Uterus (tissue), 4 donors: ENCODE measurements around the gene RABGAP1L. TPM values are rescaled to one million over a fixed set of nuclear protein-coding genes. Genes with fewer than 3 reads are reported as not detected.
"Not testable (repeated sequence)": the region's sequence is repeated elsewhere in the genome, so short reads cannot be mapped to it uniquely, and the experiment has no call there.

Source experiments
- DNase-seq, 2 donors: peaks; one replicate each; pipeline ENCODE4 v3.0.0-alpha.2; 2019 to 2020
- H3K27ac ChIP-seq, 2 donors: fragments of 200-600 bp; sonication (generic); 1 replicate in 1 of 2; 2 replicates in 1 of 2; pipeline ENCODE4 v1.5.1; 2016 to 2018
- H3K27me3 ChIP-seq, 2 donors: fragments of 200-600 bp; sonication (generic); one replicate each; pipeline ENCODE4 v1.5.1; 2018 to 2019; ENCODE audit warnings: control low read depth in 1 of 2
- H3K36me3 ChIP-seq, 2 donors: fragments of 200-600 bp; sonication (generic); one replicate each; pipeline ENCODE4 v1.5.1; 2019; ENCODE audit warnings: control low read depth in 1 of 2
- H3K4me1 ChIP-seq, 2 donors: fragments of 200-600 bp; sonication (generic); one replicate each; pipeline ENCODE4 v1.5.1; 2018 to 2019; ENCODE audit warnings: control low read depth in 1 of 2
- H3K4me3 ChIP-seq, 2 donors: fragments of 200-600 bp; sonication (generic); 1 replicate in 1 of 2; 2 replicates in 1 of 2; pipeline ENCODE4 v1.5.1; 2018 to 2019; ENCODE audit warnings: mild to moderate bottlenecking in 1 of 2
- H3K9me3 ChIP-seq, 2 donors: fragments of 200-600 bp; sonication (generic); one replicate each; pipeline ENCODE4 v1.5.1; 2019; ENCODE audit warnings: control low read depth in 1 of 2
- CTCF ChIP-seq, 4 experiments: fragments of 200-600 bp in 2 of 4; fragments of 450-650 bp in 2 of 4; sonication (generic) in 2 of 4; IDR thresholded peaks; one replicate each; pipeline ENCODE4 v1.5.1; 2016 to 2019; ENCODE audit warnings: antibody characterized with exemption in 4 of 4, mild to moderate bottlenecking in 2 of 4, moderate library complexity in 1 of 4
- POLR2A ChIP-seq, 2 donors: fragments of 450-650 bp; IDR thresholded peaks; one replicate each; pipeline ENCODE4 v1.6.1; 2016; ENCODE audit warnings: antibody characterized with exemption in 2 of 2, mild to moderate bottlenecking in 1 of 2, moderate library complexity in 1 of 2
- intact Hi-C: fragments of 100-400 bp; cut with DNase I; formaldehyde crosslinking; loops from one replicate; pipeline ENCODE4 v1.15.1; 2023; ENCODE audit warnings: low total_unique reads
- total RNA-seq, 4 donors: library from RNA; depleted of rRNA in 3 of 4; stranded (reverse); fragments of >200 nt in 3 of 4; gene quantifications; one replicate each; pipeline versions ENCODE4 v1.1.0 to v1.2.4, GENCODE V29; 2014 to 2023
- donor health status: DM: yes; HTN: yes; CAD: no.

RABGAP1L gene
- total RNA-seq, 4 donors from 2014 or later = 19.1 to 93.7 (median 35.1) TPM

DNA sequence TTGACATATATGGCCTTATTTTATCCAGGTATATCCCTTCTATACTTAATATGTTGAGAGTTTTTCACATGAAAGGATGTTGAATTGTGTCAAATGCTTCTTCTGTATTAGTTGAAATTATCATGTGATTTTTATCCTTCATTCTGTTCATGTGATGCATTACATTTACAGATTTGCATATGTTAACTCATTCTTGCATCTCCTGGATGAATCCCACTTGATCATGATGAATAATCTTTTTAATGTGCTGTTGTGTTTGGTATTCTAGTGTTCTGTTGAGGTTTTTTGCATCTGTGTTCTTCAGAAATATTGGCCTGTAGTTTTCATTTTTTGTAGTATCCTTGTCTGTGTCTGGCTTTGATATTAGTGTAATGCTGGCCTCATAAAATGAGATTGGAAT lies 150.2 kb downstream of the RABGAP1L start:
- DNase-seq = no peak
- Histone ChIP-seq H3K4me3 (no peak overlapping the region), H3K27ac (no peak overlapping the region), H3K27me3 (no peaks in the 10 kb centered on the region), H3K4me1 (no peaks in the 10 kb centered on the region), H3K9me3 (peaks cover 0 to 8% of the 10 kb centered on the region in 2 donors), H3K36me3 (no peaks in the 10 kb centered on the region)
- intact Hi-C loops = no loop called here
- TF ChIP-seq POLR2A (IDR thresholded peaks at IDR 0.05) (no peak), CTCF (IDR thresholded peaks at IDR 0.05) (no peak)

GRCh38 chr1:174314433-174314832 lies 155.1 kb downstream of the RABGAP1L start:
- peaks cover 0 to 2% of the 10 kb centered on the region in 2 donors for H3K36me3 ChIP-seq
- H3K4me1 ChIP-seq = no peaks in the 10 kb centered on the region
- H3K4me3 ChIP-seq = no peak overlapping the region
- TF ChIP-seq POLR2A (IDR thresholded peaks at IDR 0.05) (no peak), CTCF (IDR thresholded peaks at IDR 0.05) (no peak)
- no peak overlapping the region for H3K27ac ChIP-seq
- DNase-seq = no peak
- peaks cover 0 to 23% of the 10 kb centered on the region in 2 donors for H3K9me3 ChIP-seq
- no peaks in the 10 kb centered on the region for H3K27me3 ChIP-seq
- intact Hi-C loops = no loop called here

- H3K4me1 ChIP-seq = no peaks in the 10 kb centered on the region
- peaks cover 0 to 23% of the 10 kb centered on the region in 2 donors for H3K9me3 ChIP-seq
- intact Hi-C loops = no loop called here
- DNase-seq = no peak
- no peak overlapping the region for H3K4me3 ChIP-seq
- H3K27me3 ChIP-seq = no peaks in the 10 kb centered on the region
- H3K36me3 ChIP-seq = peaks cover 0 to 2% of the 10 kb centered on the region in 2 donors
- no peak overlapping the region for H3K27ac ChIP-seq
- TF ChIP-seq CTCF (IDR thresholded peaks at IDR 0.05) (no peak), POLR2A (IDR thresholded peaks at IDR 0.05) (no peak)
Measured at GRCh38 chr1:174315239-174315638, 155.9 kb downstream of the RABGAP1L start.

GRCh38 chr1:174320897-174321296 lies 161.6 kb downstream of the RABGAP1L start:
- H3K4me3 ChIP-seq, H3K27me3 ChIP-seq, H3K36me3 ChIP-seq, intact Hi-C loops, H3K9me3 ChIP-seq, H3K27ac ChIP-seq, DNase-seq, H3K4me1 ChIP-seq: not testable (repeated sequence)

DNA sequence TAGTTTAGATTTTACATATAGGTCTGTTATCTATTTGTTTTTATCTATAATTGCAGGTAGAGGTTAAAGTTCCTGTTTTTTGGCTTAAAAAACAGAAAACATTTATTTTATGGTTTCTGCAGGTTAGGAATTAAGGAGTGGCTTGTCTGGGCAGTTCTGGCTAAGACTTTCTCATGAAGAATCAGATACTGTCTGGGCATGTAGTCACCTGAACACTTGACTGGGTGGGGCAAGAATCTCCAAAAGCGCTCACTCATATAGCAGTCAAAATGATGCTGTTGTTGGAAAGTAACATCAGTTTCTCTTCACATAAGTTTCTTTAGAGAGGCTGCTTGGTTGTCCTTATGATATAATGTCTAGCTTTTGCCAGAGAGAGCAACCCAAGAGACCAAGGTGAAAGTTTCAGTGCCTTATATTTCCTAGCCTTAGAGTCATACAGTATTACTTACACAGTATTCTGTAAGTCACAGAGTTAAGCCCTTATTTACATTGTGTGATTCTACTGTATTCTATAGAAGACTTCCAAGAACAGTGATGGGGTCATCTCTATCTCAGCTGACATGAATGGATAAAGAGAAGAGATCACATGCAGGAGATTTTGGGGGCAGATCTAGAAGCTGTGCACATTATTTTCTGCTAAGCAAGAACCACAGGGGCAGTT lies 163.0 kb downstream of the RABGAP1L start:
- Histone ChIP-seq H3K27me3 (no peaks in the 10 kb centered on the region), H3K36me3 (no peaks in the 10 kb centered on the region), H3K4me1 (no peaks in the 10 kb centered on the region), H3K27ac (no peak overlapping the region), H3K9me3 (peaks cover 0 to 3% of the 10 kb centered on the region in 2 donors), H3K4me3 (no peak overlapping the region)
- intact Hi-C loops = no loop called here
- TF ChIP-seq POLR2A (IDR thresholded peaks at IDR 0.05) (no peak), CTCF (IDR thresholded peaks at IDR 0.05) (no peak)
- no peak for DNase-seq

GRCh38 chr1:174324493-174324892 lies 165.2 kb downstream of the RABGAP1L start:
- Histone ChIP-seq H3K27me3 (no peaks in the 10 kb centered on the region), H3K36me3 (no peaks in the 10 kb centered on the region), H3K4me3 (no peak overlapping the region), H3K4me1 (no peaks in the 10 kb centered on the region), H3K9me3 (peaks cover 0 to 3% of the 10 kb centered on the region in 2 donors), H3K27ac (no peak overlapping the region)
- TF ChIP-seq CTCF (IDR thresholded peaks at IDR 0.05) (no peak), POLR2A (IDR thresholded peaks at IDR 0.05) (no peak)
- no peak for DNase-seq
- intact Hi-C loops = no loop called here
